ENCODE measurements around the gene PARD3. TPM values are rescaled to one million over a fixed set of nuclear protein-coding genes. Genes with fewer than 3 reads are reported as not detected.

PARD3 gene
- total and polyA plus RNA-seq, 2 donors (not counting 3 experiments of a cell fraction or from before 2014, with no cell fraction given), result 7.3 to 24.1 TPM

GRCh38 chr10:34748767-34749166 lies 66.3 kb downstream of the PARD3 start:
- H4K20me1 ChIP-seq (replicated peaks; ENCODE audit: control insufficient read depth, extremely low read depth, insufficient read depth, low read length), result no peaks in the 10 kb centered on the region
- DNase-seq (ENCODE audit: low read depth, low spot score) (no peak), FAIRE-seq (no peak)
- TF ChIP-seq MYC (IDR thresholded peaks at IDR 0.05; ENCODE audit: low read depth, low read length), result no peak
- no peak for TF ChIP-seq MAX (IDR thresholded peaks at IDR 0.05; ENCODE audit: insufficient read depth, insufficient read length)
- no peak for TF ChIP-seq POLR2AphosphoS5 (IDR thresholded peaks at IDR 0.05; ENCODE audit: insufficient read depth, low read depth, low read length)
- no peak for TF ChIP-seq EZH2 (IDR thresholded peaks at IDR 0.05; ENCODE audit: borderline replicate concordance, low read depth, low read length, severe bottlenecking)
- TF ChIP-seq CTCF (IDR thresholded peaks at IDR 0.05; ENCODE audit: extremely low read depth in 1 of 2, insufficient read depth in 1 of 2, low read depth in 1 of 2, low read length in 2 of 2), result no peak
- TF ChIP-seq GATA2 (IDR thresholded peaks at IDR 0.05; ENCODE audit: insufficient read depth, insufficient read length, low read depth, low read length), result no peak
- TF ChIP-seq JUN (IDR thresholded peaks at IDR 0.05; ENCODE audit: borderline replicate concordance, insufficient read depth, insufficient read length, low read depth), result no peak
- TF ChIP-seq FOS (IDR thresholded peaks at IDR 0.05; ENCODE audit: borderline replicate concordance, insufficient read depth, low read length), result no peak
- no peak for TF ChIP-seq POLR2A (IDR thresholded peaks at IDR 0.05; ENCODE audit: low read depth, low read length)
- H3K79me2 ChIP-seq (ENCODE audit: control insufficient read depth, insufficient read depth, low read length), result peaks cover 3% of the 10 kb centered on the region
- no peak overlapping the region for H3K4me3 ChIP-seq (replicated peaks in 1 of 3; ENCODE audit: insufficient read depth in 1 of 3, low read depth in 1 of 3, low read length in 3 of 3)
- H3K4me2 ChIP-seq (ENCODE audit: insufficient read depth, low read length), result no peak overlapping the region
- intact Hi-C loops (cut with micrococcal nuclease), result no loop called here
- no peaks in the 10 kb centered on the region for H3K27me3 ChIP-seq (ENCODE audit: control insufficient read depth in 2 of 2, insufficient read depth in 2 of 2, low read length in 2 of 2)
- no TSS peak for BruUV-seq (replicated peaks)
- ChIA-PET CTCF (no interaction called here), POLR2A (no interaction called here)
- H2AFZ ChIP-seq (ENCODE audit: low read depth, low read length), result no peak overlapping the region
- dilution Hi-C loops (cut with MboI; ENCODE audit: extremely low pct_ligation_motif_present, low sequenced_read_pairs), result no loop called here
- no peaks in the 10 kb centered on the region for H3K4me1 ChIP-seq (ENCODE audit: control insufficient read depth, extremely low read depth, insufficient read depth, low read length)
- no peaks in the 10 kb centered on the region for H3K36me3 ChIP-seq (ENCODE audit: control insufficient read depth in 2 of 2, extremely low read depth in 1 of 2, insufficient read depth in 2 of 2, low read length in 2 of 2)
- no peaks in the 10 kb centered on the region for H3K9me3 ChIP-seq (replicated peaks; ENCODE audit: control insufficient read depth, insufficient read depth, low read length)
- no peaks in the 10 kb centered on the region for H3K9me1 ChIP-seq (replicated peaks; ENCODE audit: control insufficient read depth, extremely low read depth, insufficient read depth, low read length)
- no peak overlapping the region for H3K9ac ChIP-seq (replicated peaks; ENCODE audit: extremely low read depth, insufficient read depth, low read length)
- H3K27ac ChIP-seq (ENCODE audit: insufficient read depth, low read depth, low read length), result no peak overlapping the region
